ENCODE data around the gene PCDHGA7. TPM values are rescaled to one million over a fixed set of nuclear protein-coding genes. Genes with fewer than 3 reads are reported as not detected.
"Not testable (repeated sequence)": the region's sequence is repeated elsewhere in the genome, so short reads cannot be mapped to it uniquely, and the experiment has no call there.

PCDHGA7 gene
- total and polyA plus RNA-seq, 12 donors = 0.54 to 11.5 (median 7.7) TPM

DNA sequence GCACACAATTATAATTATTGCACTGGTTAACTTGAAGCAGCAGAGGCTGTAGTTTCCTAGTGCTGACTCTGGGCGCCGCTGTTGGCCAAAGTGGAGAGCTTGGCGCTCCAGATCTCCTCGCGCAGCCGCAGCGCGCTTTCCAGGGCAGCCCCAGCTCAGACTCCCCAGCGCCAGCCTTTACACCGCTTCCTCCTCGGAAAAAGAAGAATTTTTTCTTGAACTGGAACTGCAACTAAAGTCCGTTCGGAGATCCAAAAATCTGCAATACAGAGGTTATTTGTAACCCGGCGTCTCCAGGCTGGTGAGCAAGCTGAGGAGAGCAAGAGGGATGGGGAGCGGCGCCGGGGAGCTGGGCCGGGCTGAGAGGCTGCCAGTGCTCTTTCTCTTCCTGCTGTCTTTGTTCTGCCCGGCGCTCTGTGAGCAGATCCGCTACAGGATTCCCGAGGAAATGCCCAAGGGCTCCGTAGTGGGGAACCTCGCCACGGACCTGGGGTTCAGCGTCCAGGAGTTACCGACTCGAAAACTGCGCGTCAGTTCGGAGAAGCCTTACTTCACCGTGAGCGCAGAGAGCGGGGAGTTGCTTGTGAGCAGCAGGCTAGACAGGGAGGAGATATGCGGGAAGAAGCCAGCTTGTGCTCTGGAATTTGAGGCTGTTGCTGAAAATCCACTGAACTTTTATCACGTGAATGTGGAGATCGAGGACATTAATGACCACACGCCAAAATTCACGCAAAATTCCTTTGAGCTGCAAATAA is 5.2 kb downstream of the PCDHGA7 start, which contains the start of gene PCDHGB4:
Gene PCDHGB4 (plus strand): TSS at position 142 of the 755 bp plus-strand sequence. CDS start 187 bp downstream, at position 329.
- intact Hi-C loops (cut with DNase I); H3K27ac ChIP-seq; DNase-seq: not testable (repeated sequence)
- ATAC-seq = peak; percentile 79 to 92 (median 85)
- H3K9me3 ChIP-seq = peaks cover 0 to 97% (median 57%) of the 10 kb centered on the region in 11 donors
- 16 to 18% methylated on average over 19 to 20 of the region's 40 CpGs for WGBS, 2 donors
- H3K36me3 ChIP-seq = peaks cover 0 to 28% (median 0%) of the 10 kb centered on the region in 9 donors
- peaks cover 0 to 50% (median 0%) of the 10 kb centered on the region in 7 donors for H3K27me3 ChIP-seq
- peak within 1 kb of the TSS in 7 of 10 donors; percentile 4 to 42 (median 34) for H3K4me3 ChIP-seq
- TF ChIP-seq CTCF (IDR thresholded peaks at IDR 0.05) = peak; percentile 14 to 64 (median 53)
- H3K4me1 ChIP-seq = peaks cover 0 to 14% (median 0%) of the 10 kb centered on the region in 9 donors

- DNase-seq = no peak
- no peak overlapping the region for H3K4me3 ChIP-seq
- no peak for ATAC-seq
- peaks cover 0 to 14% (median 0%) of the 10 kb centered on the region in 9 donors for H3K4me1 ChIP-seq
- H3K9me3 ChIP-seq = peaks cover 0 to 97% (median 62%) of the 10 kb centered on the region in 11 donors
- WGBS, 2 donors = 56 to 58% methylated on average over 10 of the region's 10 CpGs
- intact Hi-C loops (cut with DNase I) = no loop called here
- peaks cover 0 to 50% (median 0%) of the 10 kb centered on the region in 7 donors for H3K27me3 ChIP-seq
- no peak for TF ChIP-seq CTCF (IDR thresholded peaks at IDR 0.05)
- peaks cover 0 to 28% (median 3%) of the 10 kb centered on the region in 9 donors for H3K36me3 ChIP-seq
- H3K27ac ChIP-seq = no peak overlapping the region
These were observed 6.1 kb downstream of the PCDHGA7 start for GRCh38 chr5:141388661-141389060.

DNA sequence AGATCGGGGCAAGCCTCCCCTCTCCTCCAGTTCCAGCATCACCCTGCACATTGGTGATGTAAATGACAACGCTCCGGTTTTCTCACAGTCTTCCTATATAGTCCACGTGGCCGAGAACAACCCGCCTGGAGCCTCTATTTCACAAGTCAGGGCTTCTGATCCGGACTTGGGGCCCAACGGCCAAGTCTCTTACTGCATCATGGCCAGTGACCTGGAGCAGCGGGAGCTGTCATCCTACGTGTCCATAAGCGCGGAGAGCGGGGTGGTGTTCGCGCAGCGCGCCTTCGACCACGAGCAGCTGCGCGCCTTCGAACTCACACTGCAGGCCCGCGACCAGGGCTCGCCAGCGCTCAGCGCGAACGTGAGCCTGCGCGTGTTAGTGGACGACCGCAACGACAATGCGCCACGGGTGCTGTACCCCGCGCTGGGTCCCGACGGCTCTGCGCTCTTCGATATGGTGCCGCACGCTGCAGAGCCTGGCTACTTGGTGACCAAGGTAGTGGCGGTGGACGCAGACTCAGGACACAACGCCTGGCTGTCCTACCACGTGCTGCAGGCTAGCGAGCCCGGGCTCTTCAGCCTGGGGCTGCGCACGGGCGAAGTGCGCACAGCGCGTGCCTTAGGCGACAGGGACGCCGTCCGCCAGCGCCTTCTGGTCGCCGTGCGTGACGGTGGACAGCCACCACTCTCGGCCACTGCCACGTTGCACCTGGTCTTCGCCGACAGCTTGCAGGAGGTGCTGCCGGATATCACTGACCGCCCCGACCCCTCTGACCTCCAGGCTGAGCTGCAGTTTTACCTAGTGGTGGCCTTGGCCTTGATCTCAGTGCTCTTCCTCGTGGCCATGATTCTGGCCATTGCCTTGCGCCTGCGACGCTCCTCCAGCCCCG is 6.9 kb downstream of the PCDHGA7 start:
- H3K4me1 ChIP-seq = peaks cover 0 to 14% (median 0%) of the 10 kb centered on the region in 9 donors
- ATAC-seq (no peak), DNase-seq (no peak)
- WGBS, 2 donors = 40% methylated on average over 77 of the region's 77 CpGs
- intact Hi-C loops (cut with DNase I) = loop anchor here in 1 of 10 donors (5.0 kb wide), 1 partner anchor 37 kb away; the partner anchor contains the start of gene PCDHGB1
- H3K27me3 ChIP-seq = peaks cover 0 to 56% (median 0%) of the 10 kb centered on the region in 7 donors
- H3K27ac ChIP-seq = no peak overlapping the region
- peaks cover 0 to 28% (median 3%) of the 10 kb centered on the region in 9 donors for H3K36me3 ChIP-seq
- no peak for TF ChIP-seq CTCF (IDR thresholded peaks at IDR 0.05)
- H3K9me3 ChIP-seq = peaks cover 0 to 97% (median 65%) of the 10 kb centered on the region in 11 donors
- no peak overlapping the region for H3K4me3 ChIP-seq

Measured in heart right ventricle (tissue), 16 donors.